Uterus (tissue), 4 donors: Measurements from ENCODE around the gene FOXN1. TPM values are rescaled to one million over a fixed set of nuclear protein-coding genes. Genes with fewer than 3 reads are reported as not detected.
"Not testable (repeated sequence)": the region's sequence is repeated elsewhere in the genome, so short reads cannot be mapped to it uniquely, and the experiment has no call there.

ENCODE experiments used
- DNase-seq, 2 donors: peaks; one replicate each; pipeline ENCODE4 v3.0.0-alpha.2; 2019 to 2020
- H3K27ac ChIP-seq, 2 donors: fragments of 200-600 bp; sonication (generic); 1 replicate in 1 of 2; 2 replicates in 1 of 2; pipeline ENCODE4 v1.5.1; 2016 to 2018
- H3K27me3 ChIP-seq, 2 donors: fragments of 200-600 bp; sonication (generic); one replicate each; pipeline ENCODE4 v1.5.1; 2018 to 2019; ENCODE audit warnings: control low read depth in 1 of 2
- H3K36me3 ChIP-seq, 2 donors: fragments of 200-600 bp; sonication (generic); one replicate each; pipeline ENCODE4 v1.5.1; 2019; ENCODE audit warnings: control low read depth in 1 of 2
- H3K4me1 ChIP-seq, 2 donors: fragments of 200-600 bp; sonication (generic); one replicate each; pipeline ENCODE4 v1.5.1; 2018 to 2019; ENCODE audit warnings: control low read depth in 1 of 2
- H3K4me3 ChIP-seq, 2 donors: fragments of 200-600 bp; sonication (generic); 1 replicate in 1 of 2; 2 replicates in 1 of 2; pipeline ENCODE4 v1.5.1; 2018 to 2019; ENCODE audit warnings: mild to moderate bottlenecking in 1 of 2
- H3K9me3 ChIP-seq, 2 donors: fragments of 200-600 bp; sonication (generic); one replicate each; pipeline ENCODE4 v1.5.1; 2019; ENCODE audit warnings: control low read depth in 1 of 2
- POLR2A ChIP-seq, 2 donors: fragments of 450-650 bp; IDR thresholded peaks; one replicate each; pipeline ENCODE4 v1.6.1; 2016; ENCODE audit warnings: antibody characterized with exemption in 2 of 2, mild to moderate bottlenecking in 1 of 2, moderate library complexity in 1 of 2
- intact Hi-C: fragments of 100-400 bp; cut with DNase I; formaldehyde crosslinking; loops from one replicate; pipeline ENCODE4 v1.15.1; 2023; ENCODE audit warnings: low total_unique reads
- total RNA-seq, 4 donors: library from RNA; depleted of rRNA in 3 of 4; stranded (reverse); fragments of >200 nt in 3 of 4; gene quantifications; one replicate each; pipeline versions ENCODE4 v1.1.0 to v1.2.4, GENCODE V29; 2014 to 2023
- TF ChIP-seq, protein P1 (sequence below), 4 experiments: fragments of 200-600 bp in 2 of 4; fragments of 450-650 bp in 2 of 4; sonication (generic) in 2 of 4; IDR thresholded peaks; one replicate each; pipeline ENCODE4 v1.5.1; 2016 to 2019; ENCODE audit warnings: antibody characterized with exemption in 4 of 4, mild to moderate bottlenecking in 2 of 4, moderate library complexity in 1 of 4
- donor health status: DM: yes; HTN: yes; CAD: no.

Gene FOXN1
- total RNA-seq, 4 donors from 2014 or later = not detected

DNA sequence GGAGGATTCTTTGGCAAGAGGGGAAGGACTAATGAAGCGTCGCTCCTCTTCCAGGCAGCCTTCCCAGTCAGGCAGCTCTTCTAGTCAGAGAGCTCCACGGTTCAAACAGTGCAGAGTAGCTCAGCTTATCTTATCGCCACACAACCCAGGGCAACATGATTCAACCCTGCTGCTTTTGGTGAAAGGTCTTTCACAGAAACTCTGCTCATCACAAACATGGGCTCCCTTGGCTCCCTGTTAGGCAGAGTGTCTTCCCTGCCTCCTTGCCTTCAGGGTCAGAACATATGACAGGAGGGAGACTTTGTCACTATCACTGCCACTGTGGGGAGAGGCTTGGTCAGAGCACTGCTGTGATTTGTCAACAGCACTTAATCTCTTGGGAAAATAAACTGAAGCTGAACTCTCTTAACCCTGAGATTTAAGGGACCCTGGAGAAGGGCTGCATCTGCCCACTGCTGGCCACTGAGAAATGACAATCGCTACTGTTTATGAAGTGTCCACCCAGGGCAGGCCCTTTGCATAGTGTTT, 39.6 kb upstream of the FOXN1 start:
- Histone ChIP-seq H3K36me3 (no peaks in the 10 kb centered on the region), H3K9me3 (no peaks in the 10 kb centered on the region), H3K27me3 (no peaks in the 10 kb centered on the region), H3K4me3 (no peak overlapping the region), H3K4me1 (no peaks in the 10 kb centered on the region), H3K27ac (no peak overlapping the region)
- TF ChIP-seq POLR2A (IDR thresholded peaks at IDR 0.05) = no peak
- TF ChIP-seq, protein P1, sequence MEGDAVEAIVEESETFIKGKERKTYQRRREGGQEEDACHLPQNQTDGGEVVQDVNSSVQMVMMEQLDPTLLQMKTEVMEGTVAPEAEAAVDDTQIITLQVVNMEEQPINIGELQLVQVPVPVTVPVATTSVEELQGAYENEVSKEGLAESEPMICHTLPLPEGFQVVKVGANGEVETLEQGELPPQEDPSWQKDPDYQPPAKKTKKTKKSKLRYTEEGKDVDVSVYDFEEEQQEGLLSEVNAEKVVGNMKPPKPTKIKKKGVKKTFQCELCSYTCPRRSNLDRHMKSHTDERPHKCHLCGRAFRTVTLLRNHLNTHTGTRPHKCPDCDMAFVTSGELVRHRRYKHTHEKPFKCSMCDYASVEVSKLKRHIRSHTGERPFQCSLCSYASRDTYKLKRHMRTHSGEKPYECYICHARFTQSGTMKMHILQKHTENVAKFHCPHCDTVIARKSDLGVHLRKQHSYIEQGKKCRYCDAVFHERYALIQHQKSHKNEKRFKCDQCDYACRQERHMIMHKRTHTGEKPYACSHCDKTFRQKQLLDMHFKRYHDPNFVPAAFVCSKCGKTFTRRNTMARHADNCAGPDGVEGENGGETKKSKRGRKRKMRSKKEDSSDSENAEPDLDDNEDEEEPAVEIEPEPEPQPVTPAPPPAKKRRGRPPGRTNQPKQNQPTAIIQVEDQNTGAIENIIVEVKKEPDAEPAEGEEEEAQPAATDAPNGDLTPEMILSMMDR (IDR thresholded peaks at IDR 0.05) = no peak
- DNase-seq = no peak
- intact Hi-C loops = no loop called here

DNA sequence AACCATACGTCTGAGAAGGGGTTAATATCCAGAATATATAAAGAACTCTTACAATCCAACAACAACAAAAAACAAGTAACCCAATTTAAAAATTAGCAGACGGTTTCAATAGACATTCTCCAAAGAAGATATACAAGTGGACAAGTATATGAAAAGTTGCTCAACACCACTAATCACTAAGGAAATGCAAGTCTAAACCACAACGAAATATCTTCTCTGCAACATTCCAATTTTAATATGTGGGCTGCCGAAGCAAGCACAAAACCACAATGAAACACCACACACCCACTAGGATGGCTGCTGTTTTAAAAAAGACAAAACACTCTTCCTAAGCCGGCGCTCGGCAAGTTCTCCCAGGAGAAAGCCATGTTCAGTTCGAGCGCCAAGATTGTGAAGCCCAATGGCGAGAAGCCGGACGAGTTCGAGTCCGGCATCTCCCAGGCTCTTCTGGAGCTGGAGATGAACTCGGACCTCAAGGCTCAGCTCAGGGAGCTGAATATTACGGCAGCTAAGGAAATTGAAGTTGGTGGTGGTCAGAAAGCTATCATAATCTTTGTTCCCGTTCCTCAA, 38.6 kb upstream of the FOXN1 start:
- H3K4me3 ChIP-seq = no peak overlapping the region
- no peaks in the 10 kb centered on the region for H3K27me3 ChIP-seq
- TF ChIP-seq, protein P1 (IDR thresholded peaks at IDR 0.05) = no peak
- TF ChIP-seq POLR2A (IDR thresholded peaks at IDR 0.05) = no peak
- no peaks in the 10 kb centered on the region for H3K4me1 ChIP-seq
- intact Hi-C loops = no loop called here
- no peak overlapping the region for H3K27ac ChIP-seq
- H3K9me3 ChIP-seq = no peaks in the 10 kb centered on the region
- no peak for DNase-seq
- H3K36me3 ChIP-seq = no peaks in the 10 kb centered on the region

DNA sequence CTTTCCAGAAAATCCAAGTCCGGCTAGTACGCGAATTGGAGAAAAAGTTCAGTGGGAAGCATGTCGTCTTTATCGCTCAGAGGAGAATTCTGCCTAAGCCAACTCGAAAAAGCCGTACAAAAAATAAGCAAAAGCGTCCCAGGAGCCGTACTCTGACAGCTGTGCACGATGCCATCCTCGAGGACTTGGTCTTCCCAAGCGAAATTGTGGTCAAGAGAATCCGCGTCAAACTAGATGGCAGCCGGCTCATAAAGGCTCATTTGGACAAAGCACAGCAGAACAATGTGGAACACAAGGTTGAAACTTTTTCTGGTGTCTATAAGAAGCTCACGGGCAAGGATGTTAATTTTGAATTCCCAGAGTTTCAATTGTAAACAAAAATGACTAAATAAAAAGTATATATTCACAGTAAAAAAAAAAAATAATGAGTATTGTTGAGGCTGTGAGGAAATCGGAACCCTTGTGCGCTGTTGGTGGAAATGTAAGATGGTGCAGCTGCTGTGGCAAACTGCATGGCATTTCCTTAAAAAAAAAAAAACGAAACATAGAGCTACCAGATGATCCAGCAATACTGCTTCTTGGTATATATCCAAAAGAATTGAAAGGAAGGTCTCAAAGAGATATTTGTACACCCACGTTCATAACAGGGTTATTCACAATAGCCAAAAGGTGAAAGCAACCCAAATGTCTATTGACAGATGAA, 38.0 kb upstream of the FOXN1 start:
- DNase-seq, H3K36me3 ChIP-seq, intact Hi-C loops, H3K27me3 ChIP-seq, H3K27ac ChIP-seq, H3K9me3 ChIP-seq, H3K4me1 ChIP-seq, H3K4me3 ChIP-seq: not testable (repeated sequence)

DNA sequence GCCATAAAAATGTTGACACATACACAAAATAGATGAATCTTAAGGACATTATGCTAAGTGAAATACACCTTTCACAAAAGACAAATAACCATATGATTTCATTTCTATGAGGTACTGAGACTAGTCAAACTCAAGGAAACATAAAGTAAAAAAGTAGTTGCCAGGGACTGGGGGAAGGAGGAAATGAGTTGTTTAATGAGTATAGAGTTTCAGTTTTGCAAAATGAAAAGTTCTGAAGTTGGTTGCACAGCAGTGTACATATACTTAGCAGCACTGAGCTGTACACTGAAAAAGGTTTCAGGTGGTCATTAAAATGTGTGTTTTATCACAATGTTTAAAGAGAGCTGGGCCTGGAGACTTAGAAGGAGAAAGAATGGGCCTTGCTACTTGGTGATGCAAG, 37.4 kb upstream of the FOXN1 start:
- Histone ChIP-seq H3K36me3 (no peaks in the 10 kb centered on the region), H3K4me1 (no peaks in the 10 kb centered on the region), H3K27me3 (no peaks in the 10 kb centered on the region), H3K4me3 (no peak overlapping the region), H3K27ac (no peak overlapping the region), H3K9me3 (no peaks in the 10 kb centered on the region)
- DNase-seq = no peak
- TF ChIP-seq, protein P1 (IDR thresholded peaks at IDR 0.05) = no peak
- no peak for TF ChIP-seq POLR2A (IDR thresholded peaks at IDR 0.05)
- intact Hi-C loops = no loop called here

DNA sequence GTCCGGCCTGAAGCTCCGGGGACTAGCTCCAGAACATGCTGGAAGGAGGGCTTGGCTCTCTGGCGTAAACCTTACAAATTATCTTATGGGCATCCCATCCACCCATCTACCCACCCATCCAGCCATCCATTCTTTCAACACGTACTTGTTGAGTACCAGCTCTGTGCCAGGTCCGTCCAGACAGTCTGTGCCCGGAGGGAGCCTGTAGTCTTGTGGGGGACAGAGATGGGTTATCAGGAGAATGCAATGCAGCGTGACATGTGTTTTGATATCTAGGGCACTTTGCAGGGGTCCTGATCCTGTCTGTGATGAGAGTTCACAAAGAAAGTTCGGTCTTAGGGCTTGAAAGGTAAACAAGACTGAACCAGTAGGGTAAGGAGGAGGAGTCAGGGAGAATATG, 36.8 kb upstream of the FOXN1 start:
- no peaks in the 10 kb centered on the region for H3K27me3 ChIP-seq
- no peak overlapping the region for H3K4me3 ChIP-seq
- no peaks in the 10 kb centered on the region for H3K36me3 ChIP-seq
- H3K9me3 ChIP-seq = no peaks in the 10 kb centered on the region
- no peaks in the 10 kb centered on the region for H3K4me1 ChIP-seq
- DNase-seq = no peak
- H3K27ac ChIP-seq = no peak overlapping the region
- intact Hi-C loops = no loop called here
- TF ChIP-seq, protein P1 (IDR thresholded peaks at IDR 0.05) = no peak
- TF ChIP-seq POLR2A (IDR thresholded peaks at IDR 0.05) = no peak
